Endothelial cell of umbilical vein (primary cell): ENCODE data around the gene TET1. TPM values are rescaled to one million over a fixed set of nuclear protein-coding genes. Genes with fewer than 3 reads are reported as not detected.
"Not testable (repeated sequence)": the region's sequence is repeated elsewhere in the genome, so short reads cannot be mapped to it uniquely, and the experiment has no call there.

Experiments used
- BruUV-seq: library from RNA; stranded (reverse); fragments of 400-500 nt; replicated peaks from 2 replicates; lab custom pipeline; 2021; lab: Mats Ljungman, UMichigan
- CTCF ChIA-PET: fragments of 300-600, 350-600 bp; sonication (Branson Sonifier 250); formaldehyde crosslinking; loops from one replicate; lab custom pipeline; 2021; ENCODE audit warnings: antibody characterized with exemption, inconsistent platforms; lab: Charles Lee
- POLR2A ChIA-PET: fragments of 300-600, 350-600 bp; sonication (Branson Sonifier 250); formaldehyde crosslinking; loops from one replicate; lab custom pipeline; 2021; ENCODE audit warnings: antibody characterized with exemption, inconsistent platforms; lab: Charles Lee
- DNase-seq: peaks from one replicate; pipeline ENCODE4 v3.0.0-alpha.2; 2011; ENCODE audit warnings: low read depth, low spot score
- FAIRE-seq: peaks from 2 replicates; lab custom pipeline; 2011; peaks lifted over from hg19 to GRCh38; lab: Jason Lieb, UNC
- H2AFZ ChIP-seq: 2 replicates; pipeline ENCODE4 v1.6.0; 2012; ENCODE audit warnings: low read depth, low read length, control low read depth, inconsistent platforms
- H3K27ac ChIP-seq: 2 replicates; pipeline ENCODE4 v1.5.1; 2011; ENCODE audit warnings: low read depth, mild to moderate bottlenecking, control low read depth, low read length, moderate library complexity; ENCODE audit not compliant: insufficient read depth
- H3K27me3 ChIP-seq, 2 experiments: 2 replicates each; pipeline versions ENCODE4 v1.6.0 to v1.6.1; 2011; ENCODE audit warnings: low read length in 2 of 2, mixed read lengths in 1 of 2; ENCODE audit not compliant: control insufficient read depth in 2 of 2, insufficient read depth in 2 of 2
- H3K36me3 ChIP-seq, 2 experiments: 2 replicates in 1 of 2; 3 replicates in 1 of 2; pipeline ENCODE4 v1.5.1; 2011; ENCODE audit warnings: low read length in 2 of 2, mild to moderate bottlenecking in 1 of 2, moderate library complexity in 1 of 2; ENCODE audit not compliant: control insufficient read depth in 2 of 2, insufficient read depth in 2 of 2; ENCODE audit errors: extremely low read depth in 1 of 2
- H3K4me1 ChIP-seq: 3 replicates; pipeline ENCODE4 v1.5.1; 2011; ENCODE audit warnings: mild to moderate bottlenecking, low read length; ENCODE audit not compliant: control insufficient read depth, insufficient read depth; ENCODE audit errors: extremely low read depth
- H3K4me2 ChIP-seq: 2 replicates; pipeline ENCODE4 v1.6.1; 2011; ENCODE audit warnings: low read length, control low read depth, mixed read lengths; ENCODE audit not compliant: insufficient read depth
- H3K4me3 ChIP-seq, 3 experiments: fragments of 200-600 bp in 1 of 3; sonication (generic), shearing (Covaris generic) in 1 of 3; replicated peaks in 1 of 3; 2 replicates each; pipeline ENCODE4 v1.5.1; 2011 to 2016; ENCODE audit warnings: control low read depth in 3 of 3, low read length in 3 of 3, mild to moderate bottlenecking in 2 of 3, inconsistent platforms in 1 of 3, low read depth in 1 of 3, moderate library complexity in 1 of 3; ENCODE audit not compliant: insufficient read depth in 1 of 3
- H3K79me2 ChIP-seq: 2 replicates; pipeline ENCODE4 v1.6.0; 2012; ENCODE audit warnings: low read length, inconsistent platforms; ENCODE audit not compliant: control insufficient read depth, insufficient read depth
- H3K9ac ChIP-seq: replicated peaks from 2 replicates; pipeline ENCODE3; 2011; ENCODE audit warnings: low read length, control low read depth; ENCODE audit not compliant: insufficient read depth; ENCODE audit errors: extremely low read depth
- H3K9me1 ChIP-seq: replicated peaks from 3 replicates; pipeline ENCODE4 v1.6.0; 2011; ENCODE audit warnings: mild to moderate bottlenecking, low read length; ENCODE audit not compliant: control insufficient read depth, insufficient read depth; ENCODE audit errors: extremely low read depth
- H3K9me3 ChIP-seq: replicated peaks from 2 replicates; pipeline ENCODE4 v1.5.1; 2012; ENCODE audit warnings: low read length, inconsistent platforms; ENCODE audit not compliant: control insufficient read depth, insufficient read depth
- H4K20me1 ChIP-seq: replicated peaks from 2 replicates; pipeline ENCODE3; 2011; ENCODE audit warnings: mild to moderate bottlenecking, low read length; ENCODE audit not compliant: control insufficient read depth, insufficient read depth; ENCODE audit errors: extremely low read depth
- EZH2 ChIP-seq: IDR thresholded peaks from 2 replicates; pipeline ENCODE4 v1.6.1; 2012; ENCODE audit warnings: borderline replicate concordance, low read depth, mild to moderate bottlenecking, moderate library complexity, low read length, inconsistent platforms; ENCODE audit not compliant: severe bottlenecking
- FOS ChIP-seq: IDR thresholded peaks from 2 replicates; pipeline ENCODE4 v1.6.1; 2011; ENCODE audit warnings: mild to moderate bottlenecking, low read length, moderate library complexity, borderline replicate concordance; ENCODE audit not compliant: insufficient read depth
- GATA2 ChIP-seq: IDR thresholded peaks from 2 replicates; pipeline ENCODE4 v1.7.0; 2011; ENCODE audit warnings: low read depth, mild to moderate bottlenecking, moderate library complexity, mixed read lengths, low read length; ENCODE audit not compliant: insufficient read length, insufficient read depth
- POLR2A ChIP-seq: IDR thresholded peaks from 2 replicates; pipeline ENCODE4 v1.6.1; 2012; ENCODE audit warnings: low read depth, mild to moderate bottlenecking, control low read depth, low read length
- POLR2AphosphoS5 ChIP-seq: IDR thresholded peaks from 2 replicates; pipeline ENCODE4 v1.6.1; 2012; ENCODE audit warnings: low read depth, mild to moderate bottlenecking, control low read depth, low read length, moderate library complexity; ENCODE audit not compliant: insufficient read depth
- dilution Hi-C: fragments of 300-500 bp; cut with MboI; formaldehyde crosslinking; loops from one replicate; pipeline ENCODE4 v1.15.0; 2019; ENCODE audit warnings: low sequenced_read_pairs; ENCODE audit not compliant: extremely low pct_ligation_motif_present
- intact Hi-C: fragments of 100-400 bp; cut with micrococcal nuclease; formaldehyde crosslinking; loops from one replicate; pipeline ENCODE4 v1.10.0; 2022
- polyA plus RNA-seq, 4 experiments: library from polyadenylated mRNA; depleted of rRNA in 3 of 4; stranded (reverse) in 3 of 4; unstranded in 1 of 4; fragments of >200 nt; gene quantifications; 2 replicates each; pipeline versions ENCODE4 v1.2.1 to v1.2.3, GENCODE V29; 2011 to 2012; ENCODE audit warnings: missing spikeins in 1 of 4
- total RNA-seq: library from RNA; stranded (reverse); gene quantifications from 2 replicates; pipeline ENCODE4 v1.2.3, GENCODE V29; 2021

TET1 gene
- total and polyA plus RNA-seq, 2 donors (not counting 3 experiments of a cell fraction or from before 2014, with no cell fraction given) = 0.23 to 1.5 TPM

GRCh38 chr10:68628576-68629127 lies 68.5 kb downstream of the TET1 start:
- Histone ChIP-seq H2AFZ (no peak overlapping the region), H3K79me2 (no peaks in the 10 kb centered on the region), H3K36me3 (no peaks in the 10 kb centered on the region), H3K9ac (no peak overlapping the region), H3K9me1 (no peaks in the 10 kb centered on the region), H3K9me3 (no peaks in the 10 kb centered on the region), H3K4me1 (peaks cover 2% of the 10 kb centered on the region), H3K27me3 (no peaks in the 10 kb centered on the region), H3K4me2 (no peak overlapping the region), H3K4me3 (no peak overlapping the region), H4K20me1 (no peaks in the 10 kb centered on the region), H3K27ac (no peak overlapping the region)
- dilution Hi-C loops (no loop called here), intact Hi-C loops (no loop called here)
- BruUV-seq = no TSS peak
- TF ChIP-seq FOS (no peak), EZH2 (no peak), GATA2 (no peak), POLR2AphosphoS5 (no peak), POLR2A (no peak)
- FAIRE-seq (no peak), DNase-seq (no peak)
- CTCF ChIA-PET = no interaction called here
- POLR2A ChIA-PET = no interaction called here

DNA sequence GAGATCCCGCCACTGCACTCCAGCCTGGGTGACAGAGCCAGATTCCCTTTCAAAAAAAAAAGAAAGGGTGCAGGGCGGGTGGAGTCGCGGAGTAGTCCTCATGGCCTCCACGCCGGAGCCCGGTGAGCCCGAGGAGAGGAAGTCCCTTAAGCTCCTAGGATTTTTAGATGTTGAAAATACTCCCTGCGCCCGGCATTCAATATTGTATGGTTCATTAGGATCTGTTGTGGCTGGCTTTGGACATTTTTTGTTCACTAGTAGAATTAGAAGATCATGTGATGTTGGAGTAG lies 72.1 kb downstream of the TET1 start:
- H3K79me2 ChIP-seq, H3K4me1 ChIP-seq, H3K9me3 ChIP-seq, FAIRE-seq, H3K36me3 ChIP-seq, H3K4me3 ChIP-seq, H4K20me1 ChIP-seq, H2AFZ ChIP-seq, H3K27ac ChIP-seq, dilution Hi-C loops, H3K9ac ChIP-seq, BruUV-seq, H3K27me3 ChIP-seq, DNase-seq, H3K4me2 ChIP-seq, intact Hi-C loops, H3K9me1 ChIP-seq: not testable (repeated sequence)
- ChIA-PET CTCF (interaction anchor here (1.0 kb wide), 1 partner anchor 21 kb away, joined by 3 read pairs; no protein-coding TSS in a partner anchor), POLR2A (interaction anchor here (0.6 kb wide), 1 partner anchor 82 kb away, joined by 4 read pairs; no protein-coding TSS in a partner anchor)
